ENCODE data around the gene EP400. TPM values are rescaled to one million over a fixed set of nuclear protein-coding genes. Genes with fewer than 3 reads are reported as not detected.
"Not testable (repeated sequence)": the region's sequence is repeated elsewhere in the genome, so short reads cannot be mapped to it uniquely, and the experiment has no call there.

EP400 gene
- total RNA-seq, 1 experiment from 2014 or later, result 3.7 TPM

DNA sequence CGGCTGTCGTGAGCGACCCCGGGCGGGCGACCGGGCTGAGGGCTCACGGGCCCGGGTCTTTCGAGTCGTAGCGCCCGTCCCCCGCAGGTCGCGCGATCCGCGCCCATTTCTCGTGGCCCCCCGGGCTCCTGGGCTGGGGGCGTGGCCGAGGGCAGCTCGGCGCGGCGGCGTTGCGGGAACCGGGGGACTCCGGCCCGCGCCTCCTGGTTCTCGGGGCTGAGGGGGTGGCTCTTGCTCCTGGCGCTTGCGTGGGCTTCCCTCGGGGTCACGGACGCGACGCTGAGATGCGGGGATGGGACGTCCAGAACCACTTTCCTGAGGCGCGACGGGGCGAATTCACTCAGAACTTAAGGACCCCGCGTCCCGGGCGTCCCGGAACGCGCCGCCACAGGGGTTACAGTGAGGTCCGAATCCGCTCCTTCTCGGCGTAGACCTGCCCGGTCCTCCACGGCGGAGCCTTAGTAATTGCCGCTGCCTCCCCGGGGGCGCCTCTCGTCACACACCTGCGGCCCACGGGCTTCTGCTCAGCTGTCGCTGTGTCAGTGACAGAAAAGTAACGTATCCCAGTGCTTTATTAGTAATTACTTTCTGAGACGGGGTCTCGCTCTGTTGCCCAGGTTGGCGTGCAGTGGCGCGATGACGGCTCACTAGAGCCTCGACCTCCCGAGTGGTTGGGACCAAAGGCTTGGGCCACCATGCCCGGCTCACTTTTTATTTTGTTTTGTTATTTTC is 606 bp downstream of the EP400 start:
- no peak for DNase-seq (ENCODE audit: low read depth)

GRCh38 chr12:131953810-131954209 is 4.1 kb downstream of the EP400 start:
- DNase-seq (ENCODE audit: low read depth), result not testable (repeated sequence)

- DNase-seq (ENCODE audit: low read depth), result not testable (repeated sequence)
Measured at GRCh38 chr12:131954460-131954859, 4.7 kb downstream of the EP400 start.

DNA sequence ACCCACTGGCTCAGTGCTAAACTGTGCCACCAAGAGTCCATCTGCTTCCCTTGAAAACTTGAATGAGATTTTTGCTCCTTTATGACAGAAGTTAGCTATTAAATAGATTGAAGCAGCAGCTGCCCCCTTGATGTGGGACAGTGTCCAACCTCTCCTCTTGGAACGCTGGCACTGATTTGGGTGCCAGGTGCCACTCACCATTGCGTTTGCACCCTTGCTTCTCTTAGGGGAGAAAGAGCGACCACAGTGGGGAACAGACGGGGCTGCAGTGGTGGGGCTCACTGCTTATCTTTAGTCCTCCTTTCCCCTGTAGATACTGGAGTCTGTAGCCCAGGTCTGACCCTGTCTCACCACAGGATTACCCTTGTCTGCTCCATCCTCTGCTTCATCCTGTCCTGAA is 9.4 kb downstream of the EP400 start:
- DNase-seq (ENCODE audit: low read depth), result no peak

- DNase-seq (ENCODE audit: low read depth), result no peak
Measured at GRCh38 chr12:131959641-131960589, 10.2 kb downstream of the EP400 start.

- DNase-seq (ENCODE audit: low read depth), result not testable (repeated sequence)
Measured at GRCh38 chr12:131960590-131961325, 11.0 kb downstream of the EP400 start.

GRCh38 chr12:131961328-131961727 is 11.6 kb downstream of the EP400 start:
- DNase-seq (ENCODE audit: low read depth), result not testable (repeated sequence)

DNA sequence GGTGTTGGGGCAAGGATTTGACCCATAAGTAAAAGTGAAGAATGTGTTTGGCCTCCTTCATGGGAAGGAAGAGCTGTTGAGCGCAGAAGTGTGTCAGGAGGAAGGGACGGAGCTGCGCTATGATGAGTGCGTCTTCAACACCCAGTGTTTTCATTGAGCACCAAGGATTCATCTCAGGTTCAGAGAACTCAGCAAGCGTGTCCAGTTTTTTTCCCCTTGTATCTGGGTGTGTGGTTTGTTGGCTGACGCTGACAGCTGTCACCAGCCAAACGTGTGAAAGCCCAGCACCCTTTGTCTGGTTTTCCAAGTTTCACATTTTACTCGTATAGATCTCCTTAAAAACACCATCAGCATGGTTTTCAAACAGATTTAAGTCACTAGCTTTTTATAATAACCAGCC is 12.3 kb downstream of the EP400 start:
- DNase-seq (ENCODE audit: low read depth), result no peak

DNA sequence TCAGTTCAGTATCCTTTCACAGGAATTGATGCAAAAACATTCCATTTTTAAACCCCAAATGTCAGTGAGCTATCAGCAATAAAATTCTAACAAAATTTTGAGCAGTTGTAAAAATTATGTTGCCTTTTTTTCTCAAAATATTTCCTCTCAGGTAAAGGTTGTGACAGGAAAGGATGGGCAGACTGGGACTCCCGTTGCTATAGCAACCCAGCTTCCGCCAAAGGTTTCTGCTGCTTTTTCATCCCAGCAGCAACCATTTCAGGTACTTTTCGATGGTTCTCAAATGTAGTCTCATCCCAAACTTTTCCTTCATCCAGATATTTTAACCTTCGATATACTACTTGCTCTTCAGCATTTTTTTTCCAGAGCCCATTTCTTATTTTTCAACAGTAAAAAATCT is 13.6 kb downstream of the EP400 start:
- DNase-seq (ENCODE audit: low read depth), result no peak

DNA sequence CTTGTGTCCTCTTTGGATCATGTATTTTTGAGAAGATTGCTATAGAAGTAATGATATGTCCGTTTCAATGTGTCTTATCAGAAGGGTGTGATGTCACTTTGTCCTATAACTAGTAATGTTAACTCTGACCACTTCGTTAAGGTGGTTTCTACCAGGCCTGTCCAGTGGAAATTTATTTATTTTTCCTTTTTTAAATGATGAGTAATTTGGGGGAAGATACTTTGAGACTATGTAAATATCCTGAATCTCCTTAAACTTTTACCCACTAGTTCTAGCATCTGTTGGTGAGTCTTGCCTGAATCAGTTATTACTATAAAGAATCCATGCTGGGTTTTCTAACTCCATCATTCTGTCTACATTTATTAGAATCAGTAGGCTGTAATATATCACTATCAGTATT is 15.3 kb downstream of the EP400 start:
- DNase-seq (ENCODE audit: low read depth), result no peak

GRCh38 chr12:131971226-131971625 is 21.5 kb downstream of the EP400 start:
- DNase-seq (ENCODE audit: low read depth), result no peak

DNA sequence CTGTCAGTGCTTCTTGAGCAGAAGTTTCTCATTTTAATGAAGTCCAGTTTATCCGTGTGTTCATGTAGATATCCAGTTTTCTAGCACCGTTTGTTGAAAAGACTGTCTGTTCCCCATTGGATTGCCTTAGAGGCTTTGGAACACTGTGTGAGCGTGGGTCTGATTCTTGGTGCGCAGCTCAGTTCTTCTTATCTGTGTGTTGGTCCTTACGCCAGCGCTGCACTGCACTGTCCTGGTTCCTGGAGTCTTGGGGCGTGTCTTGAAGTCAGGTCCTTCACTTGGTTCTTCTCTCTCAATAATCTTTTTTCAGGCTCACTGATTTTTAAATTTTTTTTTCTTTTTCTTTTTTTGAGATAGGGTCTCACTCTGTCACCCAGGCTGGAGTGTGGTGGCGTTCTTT is 25.5 kb downstream of the EP400 start:
- DNase-seq (ENCODE audit: low read depth), result no peak

- DNase-seq (ENCODE audit: low read depth), result no peak
Measured at GRCh38 chr12:131979606-131980005, 29.9 kb downstream of the EP400 start.

DNA sequence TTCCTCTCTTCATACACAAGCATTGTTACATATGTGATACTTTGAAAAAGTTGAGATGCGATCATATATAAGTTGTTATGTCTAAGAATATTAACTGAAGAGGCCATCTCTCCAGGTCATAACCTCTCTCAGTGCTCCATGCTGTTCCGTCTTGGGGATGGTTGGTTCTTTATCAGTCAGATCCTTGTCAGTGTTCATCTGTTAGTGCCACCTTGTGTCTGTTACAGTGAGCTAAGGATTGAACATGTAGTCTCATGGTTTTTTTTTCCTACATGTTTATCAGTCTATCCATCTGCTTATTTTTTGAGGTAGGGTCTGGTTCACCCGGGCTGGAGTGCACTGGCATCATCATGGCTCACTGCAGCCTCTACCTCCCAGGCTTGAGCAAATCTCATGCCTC is 30.5 kb downstream of the EP400 start:
- peak; percentile 17 for DNase-seq (ENCODE audit: low read depth)

- DNase-seq (ENCODE audit: low read depth), result no peak
Measured at GRCh38 chr12:131981388-131981787, 31.6 kb downstream of the EP400 start.

- no peak for DNase-seq (ENCODE audit: low read depth)
Measured at GRCh38 chr12:131982041-131982440, 32.3 kb downstream of the EP400 start.

GRCh38 chr12:131983026-131983425 is 33.3 kb downstream of the EP400 start:
- no peak for DNase-seq (ENCODE audit: low read depth)

GRCh38 chr12:131983554-131983953 is 33.8 kb downstream of the EP400 start:
- no peak for DNase-seq (ENCODE audit: low read depth)

- DNase-seq (ENCODE audit: low read depth), result no peak
Measured at GRCh38 chr12:131984334-131984733, 34.6 kb downstream of the EP400 start.

- not testable (repeated sequence) for DNase-seq (ENCODE audit: low read depth)
Measured at GRCh38 chr12:131985510-131985875, 35.8 kb downstream of the EP400 start.

DNA sequence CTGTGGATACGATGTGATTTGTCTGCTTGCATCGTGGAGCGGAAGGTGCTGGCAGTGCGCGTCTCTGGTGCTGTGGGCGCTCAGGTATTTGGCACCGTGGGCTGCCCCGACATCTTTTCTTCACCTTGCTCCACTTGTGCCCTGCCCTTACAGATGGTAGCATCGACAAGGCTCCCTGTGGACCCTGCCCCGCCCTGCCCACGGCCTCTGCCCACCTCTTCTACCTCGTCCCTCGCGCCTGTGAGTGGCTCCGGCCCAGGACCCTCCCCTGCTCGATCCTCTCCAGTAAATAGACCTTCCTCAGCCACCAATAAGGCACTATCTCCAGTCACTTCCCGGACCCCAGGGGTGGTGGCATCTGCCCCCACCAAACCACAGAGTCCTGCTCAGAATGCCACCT is 36.6 kb downstream of the EP400 start:
- no peak for DNase-seq (ENCODE audit: low read depth)

GRCh38 chr12:131986910-131987309 is 37.2 kb downstream of the EP400 start:
- no peak for DNase-seq (ENCODE audit: low read depth)

All from RPMI7951 (cell line).